HG03108 (cell line): ENCODE measurements around the gene TRAF3.
"Not testable (repeated sequence)": the region's sequence is repeated elsewhere in the genome, so short reads cannot be mapped to it uniquely, and the experiment has no call there.

Source experiments
- ATAC-seq: cut with Tn5 transposase; IDR thresholded peaks from one replicate; pipeline ENCODE4 v1.9.1; 2021; ENCODE audit warnings: moderate library complexity; ENCODE audit not compliant: unreplicated experiment

TRAF3 gene

GRCh38 chr14:102750376-102750775 is 26.9 kb upstream of the TRAF3 start:
- no peak for ATAC-seq

- ATAC-seq: no peak
Measured at GRCh38 chr14:102751088-102751487, 26.2 kb upstream of the TRAF3 start.

GRCh38 chr14:102752239-102752847 is 24.9 kb upstream of the TRAF3 start:
- no peak for ATAC-seq

GRCh38 chr14:102754370-102755262 is 22.6 kb upstream of the TRAF3 start:
- ATAC-seq: peak; percentile 43

GRCh38 chr14:102757646-102758045 is 19.6 kb upstream of the TRAF3 start:
- ATAC-seq: no peak

- no peak for ATAC-seq
Measured at GRCh38 chr14:102758087-102758486, 19.2 kb upstream of the TRAF3 start.

- no peak for ATAC-seq
Measured at GRCh38 chr14:102759456-102760187, 17.6 kb upstream of the TRAF3 start.

GRCh38 chr14:102760496-102761193 is 16.6 kb upstream of the TRAF3 start:
- no peak for ATAC-seq

- ATAC-seq: no peak
Measured at GRCh38 chr14:102761206-102761605, 16.0 kb upstream of the TRAF3 start.

GRCh38 chr14:102764220-102764671 is 13.0 kb upstream of the TRAF3 start:
- peak; percentile 51 for ATAC-seq

GRCh38 chr14:102765770-102766169 is 11.5 kb upstream of the TRAF3 start:
- ATAC-seq: not testable (repeated sequence)

GRCh38 chr14:102768223-102769048 is 8.8 kb upstream of the TRAF3 start:
- no peak for ATAC-seq

- no peak for ATAC-seq
Measured at GRCh38 chr14:102769049-102769327, 8.3 kb upstream of the TRAF3 start.

GRCh38 chr14:102770147-102771123 is 6.8 kb upstream of the TRAF3 start:
- no peak for ATAC-seq

- no peak for ATAC-seq
Measured at GRCh38 chr14:102771144-102771543, 6.1 kb upstream of the TRAF3 start.

- no peak for ATAC-seq
Measured at GRCh38 chr14:102772781-102773570, 4.3 kb upstream of the TRAF3 start.

GRCh38 chr14:102774391-102775153 is 2.7 kb upstream of the TRAF3 start:
- peak; percentile 31 for ATAC-seq
